ENCODE measurements around the gene ACSL1.

The ACSL1 gene

DNA sequence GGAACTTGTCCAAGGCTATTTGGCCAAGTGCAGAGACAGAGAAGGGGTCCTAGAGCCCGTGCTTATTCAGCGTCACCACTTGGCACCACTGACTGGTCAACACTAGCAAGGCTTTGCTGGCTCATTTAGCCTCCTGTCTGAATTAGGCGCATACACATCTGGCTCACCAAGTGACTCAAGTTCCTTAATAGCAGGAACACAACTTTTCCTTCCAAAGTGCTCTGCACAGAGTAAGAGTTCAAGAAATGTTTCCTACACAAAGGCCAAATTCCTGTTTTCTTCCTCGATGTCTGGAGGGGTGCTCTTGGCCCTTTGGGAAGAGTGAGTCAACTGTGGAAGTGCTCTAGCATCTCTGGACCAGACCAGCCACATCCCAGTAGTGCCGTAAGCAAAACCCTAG, 65.1 kb downstream of the ACSL1 start:
- TF ChIP-seq, protein P1, sequence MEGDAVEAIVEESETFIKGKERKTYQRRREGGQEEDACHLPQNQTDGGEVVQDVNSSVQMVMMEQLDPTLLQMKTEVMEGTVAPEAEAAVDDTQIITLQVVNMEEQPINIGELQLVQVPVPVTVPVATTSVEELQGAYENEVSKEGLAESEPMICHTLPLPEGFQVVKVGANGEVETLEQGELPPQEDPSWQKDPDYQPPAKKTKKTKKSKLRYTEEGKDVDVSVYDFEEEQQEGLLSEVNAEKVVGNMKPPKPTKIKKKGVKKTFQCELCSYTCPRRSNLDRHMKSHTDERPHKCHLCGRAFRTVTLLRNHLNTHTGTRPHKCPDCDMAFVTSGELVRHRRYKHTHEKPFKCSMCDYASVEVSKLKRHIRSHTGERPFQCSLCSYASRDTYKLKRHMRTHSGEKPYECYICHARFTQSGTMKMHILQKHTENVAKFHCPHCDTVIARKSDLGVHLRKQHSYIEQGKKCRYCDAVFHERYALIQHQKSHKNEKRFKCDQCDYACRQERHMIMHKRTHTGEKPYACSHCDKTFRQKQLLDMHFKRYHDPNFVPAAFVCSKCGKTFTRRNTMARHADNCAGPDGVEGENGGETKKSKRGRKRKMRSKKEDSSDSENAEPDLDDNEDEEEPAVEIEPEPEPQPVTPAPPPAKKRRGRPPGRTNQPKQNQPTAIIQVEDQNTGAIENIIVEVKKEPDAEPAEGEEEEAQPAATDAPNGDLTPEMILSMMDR (conservative IDR thresholded peaks at IDR 0.05; ENCODE audit: low read length) = no peak
- no peak for TF ChIP-seq EZH2phosphoT487 (IDR thresholded peaks at IDR 0.05; ENCODE audit: borderline replicate concordance)
- H4K20me1 ChIP-seq (ENCODE audit: insufficient read depth, low read length, poor library complexity, severe bottlenecking) = no peaks in the 10 kb centered on the region
- H3K36me3 ChIP-seq (ENCODE audit: insufficient read depth, low read length) = no peaks in the 10 kb centered on the region

DNA sequence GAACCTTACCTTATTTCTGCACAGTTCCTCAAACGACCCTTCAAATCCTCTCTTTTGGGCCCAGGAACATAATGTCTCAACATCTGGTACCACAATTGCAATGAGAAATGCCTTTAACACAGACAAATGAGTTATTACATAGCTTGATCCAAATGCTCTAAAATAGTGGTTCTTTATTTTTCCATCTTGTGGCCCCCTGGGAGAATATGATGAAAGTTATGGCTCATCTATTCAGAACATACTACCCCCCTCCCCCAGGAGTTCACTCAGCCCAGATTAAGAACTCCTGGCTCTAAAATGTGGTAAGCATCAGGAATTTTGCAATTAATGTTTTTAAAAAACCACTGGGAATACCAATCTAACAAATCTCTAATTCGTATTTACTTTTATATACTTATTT, 68.0 kb downstream of the ACSL1 start:
- no peak for TF ChIP-seq EZH2phosphoT487 (IDR thresholded peaks at IDR 0.05; ENCODE audit: borderline replicate concordance)
- TF ChIP-seq, protein P1 (conservative IDR thresholded peaks at IDR 0.05; ENCODE audit: low read length) = no peak
- Histone ChIP-seq H3K36me3 (ENCODE audit: insufficient read depth, low read length) (no peaks in the 10 kb centered on the region), H3K4me3 (ENCODE audit: low read length, poor library complexity, severe bottlenecking) (no peak overlapping the region), H3K79me2 (ENCODE audit: insufficient read depth, low read length) (no peaks in the 10 kb centered on the region), H3K4me2 (ENCODE audit: low read depth, low read length, poor library complexity, severe bottlenecking) (no peak overlapping the region), H3K27me3 (ENCODE audit: insufficient read depth, low read length, poor library complexity, severe bottlenecking) (no peaks in the 10 kb centered on the region), H3K9me3 (ENCODE audit: insufficient read depth, low read depth, low read length) (no peaks in the 10 kb centered on the region), H3K9ac (ENCODE audit: low read depth, low read length, poor library complexity, severe bottlenecking) (no peak overlapping the region), H4K20me1 (ENCODE audit: insufficient read depth, low read length, poor library complexity, severe bottlenecking) (no peaks in the 10 kb centered on the region), H2AFZ (ENCODE audit: low read length) (no peak overlapping the region), H3K9me2 (replicated peaks; ENCODE audit: low read depth, low read length) (no peaks in the 10 kb centered on the region), H3F3A (ENCODE audit: low read depth) (no peaks in the 10 kb centered on the region), H3K4me1 (ENCODE audit: insufficient read depth, low read length, poor library complexity, severe bottlenecking) (no peaks in the 10 kb centered on the region)

More for the DNA sequence above, 65.1 kb downstream of the ACSL1 start:
- H3K4me3 ChIP-seq (ENCODE audit: low read length, poor library complexity, severe bottlenecking) = no peak overlapping the region
- H3K4me1 ChIP-seq (ENCODE audit: insufficient read depth, low read length, poor library complexity, severe bottlenecking) = no peaks in the 10 kb centered on the region
- H3K79me2 ChIP-seq (ENCODE audit: insufficient read depth, low read length) = no peaks in the 10 kb centered on the region
- H3K9me2 ChIP-seq (replicated peaks; ENCODE audit: low read depth, low read length) = no peaks in the 10 kb centered on the region
- H3K4me2 ChIP-seq (ENCODE audit: low read depth, low read length, poor library complexity, severe bottlenecking) = no peak overlapping the region
- H3F3A ChIP-seq (ENCODE audit: low read depth) = no peaks in the 10 kb centered on the region
- no peak overlapping the region for H3K9ac ChIP-seq (ENCODE audit: low read depth, low read length, poor library complexity, severe bottlenecking)
- no peaks in the 10 kb centered on the region for H3K9me3 ChIP-seq (ENCODE audit: insufficient read depth, low read depth, low read length)
- H3K27me3 ChIP-seq (ENCODE audit: insufficient read depth, low read length, poor library complexity, severe bottlenecking) = no peaks in the 10 kb centered on the region
- H2AFZ ChIP-seq (ENCODE audit: low read length) = no peak overlapping the region

DNA sequence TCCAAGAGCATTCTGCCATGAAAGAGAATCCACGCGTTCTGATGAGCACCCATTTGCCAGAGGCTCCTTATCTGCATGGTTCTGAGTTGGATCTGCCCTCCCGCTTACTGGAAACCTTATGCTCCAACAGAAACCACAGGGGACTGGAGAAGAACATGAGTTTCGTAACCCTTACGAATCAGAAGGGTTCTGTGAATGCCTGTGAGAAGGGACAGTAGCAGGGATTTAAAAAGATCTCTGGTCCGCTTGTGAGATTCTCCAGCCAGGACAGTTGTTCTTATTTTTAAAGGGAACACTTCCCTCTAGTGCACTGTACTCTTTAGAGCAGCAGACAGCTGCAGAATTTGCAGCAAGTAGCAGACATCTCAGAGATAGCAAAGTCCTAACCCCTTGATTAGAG, 69.4 kb downstream of the ACSL1 start:
- Histone ChIP-seq H2AFZ (ENCODE audit: low read length) (no peak overlapping the region), H4K20me1 (ENCODE audit: insufficient read depth, low read length, poor library complexity, severe bottlenecking) (no peaks in the 10 kb centered on the region), H3F3A (ENCODE audit: low read depth) (no peaks in the 10 kb centered on the region), H3K9me3 (ENCODE audit: insufficient read depth, low read depth, low read length) (no peaks in the 10 kb centered on the region), H3K79me2 (ENCODE audit: insufficient read depth, low read length) (no peaks in the 10 kb centered on the region), H3K9ac (ENCODE audit: low read depth, low read length, poor library complexity, severe bottlenecking) (no peak overlapping the region), H3K9me2 (replicated peaks; ENCODE audit: low read depth, low read length) (no peaks in the 10 kb centered on the region), H3K4me3 (ENCODE audit: low read length, poor library complexity, severe bottlenecking) (no peak overlapping the region), H3K36me3 (ENCODE audit: insufficient read depth, low read length) (no peaks in the 10 kb centered on the region), H3K4me1 (ENCODE audit: insufficient read depth, low read length, poor library complexity, severe bottlenecking) (no peaks in the 10 kb centered on the region), H3K4me2 (ENCODE audit: low read depth, low read length, poor library complexity, severe bottlenecking) (no peak overlapping the region), H3K27me3 (ENCODE audit: insufficient read depth, low read length, poor library complexity, severe bottlenecking) (no peaks in the 10 kb centered on the region)
- no peak for TF ChIP-seq EZH2phosphoT487 (IDR thresholded peaks at IDR 0.05; ENCODE audit: borderline replicate concordance)
- TF ChIP-seq, protein P1 (conservative IDR thresholded peaks at IDR 0.05; ENCODE audit: low read length) = no peak

Data from Loucy (cell line).